Activated naive CD4-positive, alpha-beta T cell treated with anti-CD3 and anti-CD28 coated beads, Interleukin-2, amount 50 U/mL, for 16 hours (primary cell): ENCODE results near the gene DACT3.

Source experiments
- DNase-seq: peaks from one replicate; pipeline ENCODE4 v3.0.0-alpha.2; 2020

The DACT3 gene

DNA sequence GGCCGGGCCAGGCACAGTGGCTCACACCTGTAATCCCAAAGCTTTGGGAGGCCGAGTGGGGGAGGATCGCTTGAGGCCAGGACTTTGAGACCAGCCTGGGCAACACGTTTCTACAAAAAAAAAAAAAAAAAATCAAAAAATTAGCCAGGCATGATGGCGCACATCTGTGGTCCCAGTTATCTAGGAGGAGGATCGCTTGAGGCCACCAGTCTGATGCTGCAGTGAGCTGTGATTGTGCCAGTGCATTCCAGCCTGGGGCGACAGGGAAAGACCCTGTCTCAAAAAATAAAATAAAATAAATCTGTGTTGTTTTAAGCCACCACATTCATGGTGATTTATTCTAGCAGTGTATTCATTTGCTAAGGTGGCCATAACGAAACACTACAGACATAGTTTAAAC is 4.1 kb upstream of the DACT3 start:
- no peak for DNase-seq

DNA sequence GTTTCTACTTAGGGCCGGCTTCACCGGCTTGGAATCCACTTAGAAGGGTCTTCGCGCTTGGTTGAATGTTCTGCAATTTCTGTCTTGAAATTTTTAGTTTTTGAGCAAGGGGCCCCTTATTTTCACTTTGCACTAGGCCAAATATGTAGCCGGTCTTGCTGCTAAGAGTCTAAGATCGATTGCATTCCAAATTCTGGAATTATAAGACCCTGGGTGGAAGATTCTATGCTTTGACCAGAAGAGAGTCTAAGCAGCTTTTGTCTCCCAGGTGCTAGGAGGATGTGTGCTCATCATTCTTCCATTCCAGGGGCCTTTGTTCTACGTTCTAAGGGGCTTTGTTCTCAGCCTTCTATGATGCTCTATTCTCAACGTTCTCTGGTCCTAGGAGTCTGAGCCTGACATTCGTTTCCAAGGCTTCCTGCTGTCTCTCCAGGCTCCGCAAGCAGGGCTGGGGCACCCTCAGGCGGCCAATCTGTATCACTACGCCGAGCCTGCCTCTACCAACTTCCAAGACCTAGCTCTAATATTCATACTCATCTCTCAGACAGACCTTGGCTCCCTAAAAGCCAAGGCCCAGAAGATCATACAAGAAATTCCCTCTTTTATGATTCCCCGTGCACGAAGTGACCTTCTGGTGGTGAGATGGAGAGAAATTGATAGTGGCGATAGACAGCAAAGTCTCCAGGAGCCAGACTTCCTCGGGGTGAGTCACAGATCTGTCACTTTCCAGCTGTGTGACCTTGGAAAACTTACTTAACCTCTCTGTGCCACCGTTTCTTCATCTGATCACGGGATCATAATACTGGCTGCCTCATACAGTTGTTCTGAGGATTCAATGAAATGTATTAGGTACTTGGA is 982 bp upstream of the DACT3 start:
- peak; percentile 79 for DNase-seq

DNA sequence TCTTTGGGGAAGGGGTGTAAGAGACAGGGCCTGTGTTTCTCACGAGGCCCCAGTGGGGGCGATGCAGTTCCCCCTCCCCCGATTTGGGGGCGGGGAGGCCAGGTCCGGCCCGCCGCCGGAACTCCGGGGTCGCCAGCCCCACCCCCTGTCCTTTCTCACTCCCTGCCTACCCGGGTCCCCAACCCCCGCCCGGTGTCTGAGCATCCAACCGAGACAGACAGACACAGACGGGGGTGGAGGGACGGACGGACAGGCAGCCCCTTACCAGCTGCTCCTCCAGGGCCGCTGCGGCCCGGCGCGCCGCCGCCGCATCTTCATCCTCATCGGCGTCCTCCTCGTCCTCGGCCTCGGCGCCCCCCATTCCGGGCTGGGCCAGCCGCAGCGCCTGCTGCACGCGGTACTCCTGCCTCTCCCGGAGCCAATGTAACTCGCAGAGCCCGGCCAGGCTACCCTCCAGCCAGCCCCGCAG is 397 bp downstream of the DACT3 start:
- DNase-seq: no peak

GRCh38 chr19:46660008-46660517 is 919 bp downstream of the DACT3 start:
- no peak for DNase-seq

DNA sequence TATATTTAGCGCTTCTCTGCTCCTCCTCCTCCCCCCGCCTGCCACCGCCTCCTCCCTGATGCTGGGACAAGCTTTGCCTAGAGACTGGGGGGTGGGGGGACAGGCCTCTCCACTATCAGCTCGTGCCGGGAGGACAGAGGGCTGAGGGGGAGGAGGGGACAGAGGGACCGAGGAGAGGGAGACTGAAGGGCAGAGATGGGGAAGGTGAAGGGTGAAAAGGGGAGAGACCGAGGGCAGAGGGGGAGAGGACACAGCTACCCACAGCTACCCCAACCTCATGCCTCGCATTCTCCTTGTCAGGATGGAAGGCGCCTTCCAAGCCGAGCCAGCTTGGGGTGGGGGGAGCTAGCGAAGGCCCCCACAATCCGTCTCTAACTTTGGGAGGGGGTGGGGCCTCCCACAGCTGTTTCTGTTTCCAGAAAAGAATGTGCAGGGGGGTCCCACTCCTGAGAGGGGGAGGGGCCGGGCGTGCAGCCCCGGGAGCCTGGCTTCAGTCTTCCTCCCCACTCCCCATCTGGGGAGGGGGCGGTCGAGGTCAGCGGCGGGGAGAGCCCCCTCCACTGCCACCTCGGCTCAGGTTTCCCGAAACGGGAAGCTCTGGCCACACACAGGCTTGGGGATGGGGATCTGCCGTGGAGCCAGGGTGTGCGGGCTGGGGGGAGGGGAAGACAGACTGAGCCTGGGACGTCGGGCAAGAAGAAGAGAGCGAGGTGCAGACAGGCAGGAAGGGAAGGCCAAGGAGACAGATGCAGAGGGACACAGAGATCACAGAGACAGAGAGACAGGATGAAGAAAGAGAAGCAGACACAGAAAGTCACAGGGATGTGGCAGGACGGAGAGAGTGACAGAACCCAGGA is 1.6 kb downstream of the DACT3 start:
- no peak for DNase-seq

GRCh38 chr19:46656541-46656940 is 4.4 kb downstream of the DACT3 start:
- DNase-seq: no peak

GRCh38 chr19:46654621-46655152 is 6.3 kb downstream of the DACT3 start:
- DNase-seq: no peak

GRCh38 chr19:46650445-46650844 is 10.5 kb downstream of the DACT3 start:
- no peak for DNase-seq

GRCh38 chr19:46648961-46649960 is 11.7 kb downstream of the DACT3 start:
- no peak for DNase-seq

- DNase-seq: no peak
These were observed 12.7 kb downstream of the DACT3 start for GRCh38 chr19:46648060-46648960.

- no peak for DNase-seq
These were observed 14.6 kb downstream of the DACT3 start for GRCh38 chr19:46646402-46646801.

GRCh38 chr19:46644720-46645119 is 16.3 kb downstream of the DACT3 start:
- DNase-seq: no peak

DNA sequence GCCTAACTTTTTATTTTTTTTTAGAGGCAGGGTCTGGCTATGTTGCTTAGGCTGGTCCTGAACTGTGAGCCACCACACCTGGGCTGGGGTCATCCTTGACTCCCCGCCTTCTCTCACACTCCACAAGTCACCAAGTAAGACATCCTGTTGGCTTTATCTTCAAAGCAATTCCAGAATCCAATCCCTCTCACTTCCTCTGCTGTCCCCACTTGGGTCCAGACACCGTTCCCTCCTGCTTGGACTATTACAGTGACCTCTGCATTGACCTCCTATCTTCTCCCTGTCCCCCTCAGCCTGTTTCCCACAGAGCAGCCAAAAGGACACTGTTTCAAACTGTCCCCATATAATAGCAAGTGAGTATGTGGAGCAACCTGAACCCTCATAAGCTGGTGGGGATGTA is 20.3 kb downstream of the DACT3 start:
- no peak for DNase-seq

DNA sequence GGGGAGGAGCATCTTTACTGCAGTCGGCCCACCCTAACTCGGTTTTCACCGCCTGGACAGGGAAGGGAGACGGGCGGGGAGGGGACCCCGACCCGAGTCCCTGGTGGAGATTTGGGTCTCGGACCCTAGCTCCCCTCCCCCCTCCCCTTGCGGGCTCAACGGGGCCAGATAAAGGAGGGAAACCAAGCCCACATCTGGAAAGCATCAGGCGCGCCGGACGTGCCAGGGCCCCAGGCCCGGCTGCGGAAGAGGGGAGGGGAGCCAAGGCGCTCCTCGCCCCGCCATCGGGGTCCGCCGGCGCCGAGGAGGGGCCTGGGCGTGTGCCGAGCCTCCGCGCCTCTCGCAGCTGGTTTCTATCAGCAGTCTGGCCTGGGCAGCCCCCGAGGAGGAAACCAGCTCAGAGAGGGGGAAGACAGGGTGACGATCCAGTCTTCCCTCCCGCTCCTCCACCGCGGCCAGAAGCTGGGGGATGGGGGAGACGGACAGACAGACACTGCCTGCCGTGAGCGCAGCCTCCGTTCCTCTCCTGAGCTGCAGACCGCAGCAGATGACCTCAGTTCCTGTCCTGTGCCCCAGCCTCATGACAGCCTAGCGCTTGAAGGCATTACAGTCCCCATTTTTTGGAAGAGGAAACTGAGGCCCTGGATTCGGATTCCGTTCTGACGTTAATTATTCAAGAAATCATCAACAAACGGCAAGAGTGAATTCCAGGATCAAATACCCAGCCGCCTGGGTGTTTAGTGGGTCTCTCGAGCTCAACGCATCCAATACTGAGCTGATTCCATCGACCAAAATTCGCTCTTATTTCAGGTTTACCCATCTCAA is 21.4 kb downstream of the DACT3 start:
- DNase-seq: no peak

- no peak for DNase-seq
These were observed 23.8 kb downstream of the DACT3 start for GRCh38 chr19:46637224-46637623.

GRCh38 chr19:46635920-46636761 is 24.8 kb downstream of the DACT3 start, which contains the start of gene GNG8:
GNG8 (minus strand) TSS chr19:46636202; CDS start chr19:46634682, 1,520 bp downstream.
- DNase-seq: no peak

DNA sequence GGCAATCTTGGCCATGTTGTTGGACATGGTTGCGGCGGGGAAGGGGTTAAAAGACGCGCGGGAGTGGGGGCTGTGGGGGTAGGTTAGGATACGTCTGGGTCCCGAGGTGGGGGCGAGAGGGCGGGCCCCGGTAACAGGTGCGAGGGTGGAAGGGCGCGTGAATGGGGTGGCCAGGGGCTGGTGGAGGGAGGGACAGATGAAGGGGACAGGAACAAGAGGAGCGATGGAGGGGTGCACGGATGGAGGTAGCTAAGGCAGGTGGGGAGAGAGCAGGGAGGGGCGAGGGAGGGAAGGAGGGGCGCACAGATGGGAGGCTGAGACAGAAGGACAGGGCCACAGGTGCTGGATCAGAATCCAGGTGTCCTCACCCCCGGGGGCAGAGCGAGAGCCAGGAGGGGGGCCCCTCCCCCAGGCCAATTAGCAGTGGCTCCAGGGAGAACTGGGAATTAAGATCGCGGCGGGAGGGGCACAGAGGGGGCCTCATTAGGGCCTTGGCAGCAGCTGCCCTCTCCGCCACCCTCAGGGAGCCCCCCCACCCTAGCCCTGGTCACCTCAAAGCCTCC is 26.2 kb downstream of the DACT3 start:
- no peak for DNase-seq

GRCh38 chr19:46634045-46634655 is 26.8 kb downstream of the DACT3 start:
- peak; percentile 93 for DNase-seq
